ENCODE results near the gene HS6ST2.

- TF ChIP-seq CTCF (IDR thresholded peaks at IDR 0.05) (no peak), POLR2AphosphoS5 (IDR thresholded peaks at IDR 0.05) (no peak), POLR2A (IDR thresholded peaks at IDR 0.05) (no peak)
Observed at GRCh38 chrX:132809581-132809980, 148.8 kb downstream of the HS6ST2 start.
